Cardiac muscle cell (in vitro differentiated cells and primary cell): ENCODE data around the gene SLC25A43. TPM values are rescaled to one million over a fixed set of nuclear protein-coding genes. Genes with fewer than 3 reads are reported as not detected.
A peak's percentile ranks its signal among the peaks of the same experiment; 100 is the strongest.
"Not testable (repeated sequence)": the region's sequence is repeated elsewhere in the genome, so short reads cannot be mapped to it uniquely, and the experiment has no call there.

ENCODE experiments used
- DNase-seq, 2 donors: peaks; one replicate each; pipeline versions ENCODE4 v3.0.0 to v3.0.0-alpha.2; 2010 to 2017; ENCODE audit warnings: low read depth in 1 of 2, low spot score in 1 of 2
- H3K27ac ChIP-seq: fragments of 200-600 bp; sonication (generic); 2 replicates; pipeline ENCODE4 v1.5.1; 2016
- H3K27me3 ChIP-seq: fragments of 200-600 bp; sonication (generic); 2 replicates; pipeline ENCODE4 v1.6.0; 2016; ENCODE audit warnings: control low read depth
- H3K36me3 ChIP-seq: fragments of 200-600 bp; sonication (generic); 2 replicates; pipeline ENCODE4 v1.5.1; 2016; ENCODE audit warnings: control low read depth
- H3K4me1 ChIP-seq: fragments of 200-600 bp; sonication (generic); 2 replicates; pipeline ENCODE4 v1.8.1; 2017; ENCODE audit warnings: low read depth, mild to moderate bottlenecking, mixed run types
- H3K4me3 ChIP-seq: fragments of 200-600 bp; sonication (generic); 2 replicates; pipeline ENCODE4 v1.5.1; 2016; ENCODE audit warnings: mild to moderate bottlenecking
- H3K9me3 ChIP-seq: fragments of 200-600 bp; sonication (generic); 2 replicates; pipeline ENCODE4 v1.5.1; 2017; ENCODE audit warnings: low read depth, mild to moderate bottlenecking, control low read depth
- polyA plus RNA-seq: library from polyadenylated mRNA; unstranded; fragments of >200 nt; fragmentation: Nextera tagmentation; extraction: Ambion mirVana; gene quantifications from 2 replicates; pipeline ENCODE4 v1.2.1, GENCODE V29; 2016
- total RNA-seq: library from RNA; depleted of rRNA; stranded (reverse); fragments of >200 nt; gene quantifications from 2 replicates; pipeline ENCODE4 v1.2.3, GENCODE V29; 2016
- TF ChIP-seq, protein P1 (sequence below): IDR thresholded peaks from 2 replicates; pipeline ENCODE4 v1.5.1; 2012; ENCODE audit warnings: low read depth, mild to moderate bottlenecking, low read length

Gene SLC25A43
- total and polyA plus RNA-seq, 2 experiments from 2014 or later = 3.0 to 3.5 TPM

DNA sequence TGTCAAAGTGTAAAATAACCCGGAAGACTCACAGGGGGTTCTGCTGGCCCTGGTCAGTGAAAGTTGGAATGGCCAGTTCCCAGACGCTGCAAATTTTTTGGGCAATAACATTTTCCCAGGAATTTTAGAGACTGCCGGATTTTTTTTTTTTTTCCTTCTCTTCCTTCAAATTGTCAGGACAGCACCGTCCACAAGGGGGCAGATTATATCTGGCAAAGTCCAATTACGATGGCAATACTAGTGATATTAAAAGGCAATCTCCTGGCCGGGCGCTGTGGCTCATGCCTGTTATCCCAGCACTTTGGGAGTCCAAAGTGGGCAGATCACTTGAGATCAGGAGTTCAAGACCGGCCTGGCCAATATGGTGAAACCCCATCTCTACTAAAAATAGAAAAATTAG is 89.6 kb downstream of the SLC25A43 start:
- H3K27me3 ChIP-seq = no peaks in the 10 kb centered on the region
- TF ChIP-seq, protein P1, sequence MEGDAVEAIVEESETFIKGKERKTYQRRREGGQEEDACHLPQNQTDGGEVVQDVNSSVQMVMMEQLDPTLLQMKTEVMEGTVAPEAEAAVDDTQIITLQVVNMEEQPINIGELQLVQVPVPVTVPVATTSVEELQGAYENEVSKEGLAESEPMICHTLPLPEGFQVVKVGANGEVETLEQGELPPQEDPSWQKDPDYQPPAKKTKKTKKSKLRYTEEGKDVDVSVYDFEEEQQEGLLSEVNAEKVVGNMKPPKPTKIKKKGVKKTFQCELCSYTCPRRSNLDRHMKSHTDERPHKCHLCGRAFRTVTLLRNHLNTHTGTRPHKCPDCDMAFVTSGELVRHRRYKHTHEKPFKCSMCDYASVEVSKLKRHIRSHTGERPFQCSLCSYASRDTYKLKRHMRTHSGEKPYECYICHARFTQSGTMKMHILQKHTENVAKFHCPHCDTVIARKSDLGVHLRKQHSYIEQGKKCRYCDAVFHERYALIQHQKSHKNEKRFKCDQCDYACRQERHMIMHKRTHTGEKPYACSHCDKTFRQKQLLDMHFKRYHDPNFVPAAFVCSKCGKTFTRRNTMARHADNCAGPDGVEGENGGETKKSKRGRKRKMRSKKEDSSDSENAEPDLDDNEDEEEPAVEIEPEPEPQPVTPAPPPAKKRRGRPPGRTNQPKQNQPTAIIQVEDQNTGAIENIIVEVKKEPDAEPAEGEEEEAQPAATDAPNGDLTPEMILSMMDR = peak; percentile 55
- peak; percentile 50 to 65 for DNase-seq
- no peaks in the 10 kb centered on the region for H3K9me3 ChIP-seq
- H3K27ac ChIP-seq = no peak overlapping the region
- H3K36me3 ChIP-seq = no peaks in the 10 kb centered on the region
- H3K4me1 ChIP-seq = no peaks in the 10 kb centered on the region
- no peak overlapping the region for H3K4me3 ChIP-seq

DNA sequence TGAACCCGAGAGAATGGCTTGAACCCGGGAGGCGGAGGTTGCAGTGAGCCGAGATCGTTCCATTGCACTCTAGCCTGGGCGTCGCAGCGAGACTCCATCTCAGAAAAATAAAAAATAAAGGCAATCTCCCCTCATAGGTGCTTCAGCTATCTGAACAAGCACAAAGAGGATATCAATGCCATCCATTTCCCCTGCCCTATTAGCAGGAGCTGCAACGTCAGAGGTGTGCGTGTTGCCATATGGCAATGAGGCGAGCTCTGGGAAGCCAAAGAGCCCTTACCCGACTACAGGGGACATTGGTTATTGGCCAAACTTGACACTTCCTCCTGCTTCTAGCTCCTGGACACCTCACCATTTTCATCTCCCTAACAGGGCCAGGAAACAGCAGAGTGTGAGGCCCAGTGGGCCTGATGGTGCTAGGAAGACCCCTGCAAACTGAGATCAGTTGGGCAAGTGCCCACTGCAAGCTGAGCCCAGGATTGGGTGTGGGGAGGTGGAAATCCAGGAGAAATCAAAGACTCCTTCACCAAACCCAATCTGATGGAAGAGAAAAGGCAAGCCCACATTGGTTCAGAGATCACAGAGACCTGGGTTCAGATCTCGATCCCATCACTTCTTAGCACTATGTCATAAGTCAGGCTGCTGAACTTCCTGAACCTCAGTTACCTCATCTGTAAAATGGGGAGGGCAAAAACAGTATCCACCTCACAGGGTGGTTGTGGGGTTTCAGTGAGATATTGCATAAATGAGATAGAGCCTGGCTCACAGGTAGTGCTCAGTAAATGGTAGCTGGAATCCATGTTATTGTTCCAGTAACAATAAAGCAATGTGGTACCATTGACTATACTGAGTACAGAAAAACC is 90.3 kb downstream of the SLC25A43 start:
- DNase-seq = no peak
- Histone ChIP-seq H3K9me3 (no peaks in the 10 kb centered on the region), H3K27ac (no peak overlapping the region), H3K27me3 (no peaks in the 10 kb centered on the region), H3K4me3 (no peak overlapping the region), H3K4me1 (no peaks in the 10 kb centered on the region), H3K36me3 (no peaks in the 10 kb centered on the region)
- TF ChIP-seq, protein P1 = no peak

DNA sequence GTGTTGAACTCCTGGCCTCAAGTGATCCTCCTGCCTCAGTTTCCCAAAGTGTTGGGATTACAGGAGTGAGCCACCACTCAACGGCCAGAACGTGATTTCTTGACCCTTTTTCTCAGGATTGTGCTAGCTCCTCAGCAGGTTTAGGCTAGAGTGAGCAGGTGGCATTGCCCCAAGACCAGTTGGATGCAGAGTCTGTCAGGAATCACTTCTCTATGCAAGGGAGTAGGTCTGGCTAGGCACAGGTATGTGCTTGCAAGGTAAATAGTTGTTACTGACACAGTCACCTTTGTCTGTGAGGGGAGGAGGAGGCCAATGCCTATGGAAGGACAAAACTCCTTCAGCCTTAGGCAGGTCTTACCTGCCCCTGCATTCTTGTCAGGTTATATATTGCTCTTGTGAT is 93.3 kb downstream of the SLC25A43 start:
- Histone ChIP-seq H3K4me3 (no peak overlapping the region), H3K9me3 (no peaks in the 10 kb centered on the region), H3K27ac (no peak overlapping the region), H3K36me3 (no peaks in the 10 kb centered on the region), H3K4me1 (no peaks in the 10 kb centered on the region), H3K27me3 (no peaks in the 10 kb centered on the region)
- DNase-seq = no peak
- TF ChIP-seq, protein P1 = no peak

DNA sequence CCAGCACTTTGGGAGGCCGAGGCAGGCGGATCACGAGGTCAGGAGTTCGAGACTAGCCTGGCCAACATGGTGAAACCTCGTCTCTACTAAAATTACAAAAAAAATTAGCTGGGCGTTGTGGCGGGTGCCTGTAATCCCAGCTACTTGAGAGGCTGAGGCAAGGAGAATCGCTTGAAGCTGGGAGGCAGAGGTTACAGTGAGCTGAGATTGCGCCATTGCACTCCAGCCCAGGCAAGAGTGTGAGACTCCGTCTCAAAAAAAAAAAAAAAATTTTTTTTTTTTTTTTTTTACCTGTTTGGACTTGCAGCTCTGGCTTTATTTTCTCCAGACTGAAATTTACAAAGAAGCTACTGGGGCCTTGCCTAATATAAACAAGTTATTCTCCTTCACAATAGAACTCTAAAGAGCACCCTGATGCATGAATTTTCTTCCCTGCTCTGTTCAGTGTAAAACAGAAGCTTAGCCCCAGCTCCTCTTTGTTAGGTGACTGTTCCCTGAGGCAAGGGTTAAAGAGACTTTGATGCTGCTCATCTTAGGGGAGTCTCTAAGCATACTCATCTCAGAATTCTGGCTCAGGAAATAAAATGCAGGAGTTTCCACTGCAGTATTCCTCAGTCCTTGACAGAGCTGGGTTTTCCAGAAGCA is 94.8 kb downstream of the SLC25A43 start:
- H3K27me3 ChIP-seq, H3K4me1 ChIP-seq, H3K4me3 ChIP-seq, H3K36me3 ChIP-seq, H3K9me3 ChIP-seq, DNase-seq, H3K27ac ChIP-seq: not testable (repeated sequence)

DNA sequence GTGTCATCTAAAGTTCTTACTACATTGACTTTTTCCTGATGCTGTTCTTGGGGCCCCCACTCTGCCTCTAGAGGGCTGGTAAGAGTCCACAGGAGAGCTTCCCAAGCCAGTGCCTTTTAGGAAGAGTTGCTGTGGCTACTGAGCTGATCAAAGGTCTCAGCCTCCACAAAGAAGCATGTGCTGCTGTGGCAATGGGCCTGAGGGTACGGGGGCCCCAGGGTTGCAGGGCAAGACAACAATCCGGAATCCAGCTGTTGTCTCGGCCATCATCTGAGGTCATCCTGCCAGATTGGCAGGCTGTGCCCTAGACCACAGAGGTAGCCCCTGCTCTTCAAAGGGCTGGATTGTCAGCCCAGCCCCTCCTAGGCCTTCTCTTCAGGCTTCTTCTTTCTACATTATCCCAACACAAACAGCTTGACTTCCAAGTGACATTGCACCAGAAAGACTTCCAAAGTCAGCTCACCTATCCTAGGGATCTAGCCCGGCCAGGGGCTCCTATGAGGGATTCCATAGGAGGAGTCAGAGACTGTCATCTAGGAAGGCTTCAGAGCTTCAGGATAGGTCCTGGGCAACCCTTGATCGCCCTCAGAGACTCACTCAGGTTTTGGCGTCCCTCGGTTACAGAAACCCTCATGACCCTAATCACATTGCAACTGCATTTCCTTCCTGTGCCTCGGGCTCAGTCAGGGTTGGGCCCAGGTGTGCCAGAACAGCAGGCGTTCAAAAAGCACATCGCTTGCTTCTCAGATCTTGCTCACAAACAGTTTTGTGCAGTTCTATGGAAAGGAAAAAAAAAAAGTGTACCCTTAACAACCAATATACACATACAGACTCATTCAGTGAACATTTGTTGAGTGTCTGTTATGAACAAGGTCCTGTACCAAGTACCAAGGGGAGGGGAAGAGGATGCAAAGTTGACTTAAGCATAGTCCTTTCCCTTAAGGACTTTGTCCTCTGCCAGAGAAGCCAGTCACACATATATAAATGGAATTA is 96.9 kb downstream of the SLC25A43 start:
- no peaks in the 10 kb centered on the region for H3K27me3 ChIP-seq
- no peak for DNase-seq
- H3K4me1 ChIP-seq = no peaks in the 10 kb centered on the region
- TF ChIP-seq, protein P1 = peak; percentile 2
- no peaks in the 10 kb centered on the region for H3K36me3 ChIP-seq
- H3K27ac ChIP-seq = no peak overlapping the region
- H3K9me3 ChIP-seq = no peaks in the 10 kb centered on the region
- H3K4me3 ChIP-seq = no peak overlapping the region
